Pancreas (tissue), 10 donors: ENCODE measurements around the gene ACTMAP. TPM values are rescaled to one million over a fixed set of nuclear protein-coding genes. Genes with fewer than 3 reads are reported as not detected.
A peak's percentile ranks its signal among the peaks of the same experiment; 100 is the strongest.

Experiments used
- ATAC-seq, 4 donors: fragments of 200-7000 bp; cut with Tn5 transposase; one replicate each; pipeline versions ENCODE4 v1.8.0 to v1.9.1; 2020; ENCODE audit warnings: mild to moderate bottlenecking in 4 of 4, moderate library complexity in 4 of 4
- DNase-seq, 6 donors: peaks; one replicate each; pipeline ENCODE4 v3.0.0-alpha.2; 2020
- FAIRE-seq: peaks from 2 replicates; lab custom pipeline; 2012; peaks lifted over from hg19 to GRCh38; lab: Jason Lieb, UNC
- H3K27ac ChIP-seq, 4 donors: fragments of 200-600 bp; sonication (generic); 1 replicate in 3 of 4; 2 replicates in 1 of 4; pipeline versions ENCODE4 v1.5.0 to v1.8.0; 2020
- H3K27me3 ChIP-seq, 4 donors: fragments of 200-600 bp; one replicate each; pipeline ENCODE4 v1.8.0; 2021
- H3K36me3 ChIP-seq, 3 donors: fragments of 200-600 bp; sonication (generic) in 1 of 3; one replicate each; pipeline versions ENCODE4 v1.5.0 to v1.8.0; 2020 to 2021
- H3K4me1 ChIP-seq, 3 donors: fragments of 200-600 bp; one replicate each; pipeline ENCODE4 v1.8.0; 2021
- H3K4me3 ChIP-seq, 4 donors: fragments of 200-600 bp; sonication (generic) in 2 of 4; one replicate each; pipeline versions ENCODE4 v1.5.0 to v1.8.0; 2020 to 2021
- H3K9me3 ChIP-seq, 4 donors: fragments of 200-600 bp; one replicate each; pipeline ENCODE4 v1.8.0; 2021
- WGBS, 2 donors: extraction: QIAGEN DNeasy Blood & Tissue Kit; methylation state at CpG; one replicate each; pipeline ENCODE4 v1.1.7; 2013; 5-methylcytosine and 5-hydroxymethylcytosine counted together
- intact Hi-C, 3 donors: fragments of 100-400 bp; cut with DNase I; formaldehyde crosslinking; loops; one replicate each; pipeline versions ENCODE4 v1.11.1 to v1.14.2; 2022
- polyA plus RNA-seq, 2 donors: library from polyadenylated mRNA; stranded (reverse); fragments of 200-250 nt; gene quantifications; one replicate each; pipeline ENCODE4 v1.2.3, GENCODE V29; 2013
- total RNA-seq, 6 donors: library from RNA; stranded (reverse); fragmentation: NEBNext Ultra II Directional in 4 of 6; extraction: Animal tissue kit (Norgen Biotek cat#: 25700) in 4 of 6; gene quantifications; one replicate each; pipeline versions ENCODE4 v1.2.1 to v1.2.4, GENCODE V29; 2021 to 2023
- TF ChIP-seq, protein P1 (sequence below), 4 donors: fragments of 200-600 bp; sonication (generic) in 3 of 4; IDR thresholded peaks; one replicate each; pipeline versions ENCODE4 v1.5.0 to v1.8.0; 2021; ENCODE audit warnings: antibody characterized with exemption in 4 of 4
- donor health status: healthy with polysubstance abuse.
- donor health status: DM: no; HTN: no; CAD: no; lungs with moderate emphysema.
- donor health status: DM: no; HTN: no; CAD: no.
- donor health status: control.
- donor health status: control.
- donor health status: Bipolar disorder and iron deficiency.
- donor health status: DM: yes; HTN: yes; CAD: no.
- donor health status: DM: no; HTN: no; CAD: no.
- donor health status: DM: no; HTN: no; CAD: no.
- donor health status: DM: yes; HTN: yes; CAD: no.

The ACTMAP gene
- total and polyA plus RNA-seq, 8 donors: 3.2 to 10.1 (median 4.5) TPM

DNA sequence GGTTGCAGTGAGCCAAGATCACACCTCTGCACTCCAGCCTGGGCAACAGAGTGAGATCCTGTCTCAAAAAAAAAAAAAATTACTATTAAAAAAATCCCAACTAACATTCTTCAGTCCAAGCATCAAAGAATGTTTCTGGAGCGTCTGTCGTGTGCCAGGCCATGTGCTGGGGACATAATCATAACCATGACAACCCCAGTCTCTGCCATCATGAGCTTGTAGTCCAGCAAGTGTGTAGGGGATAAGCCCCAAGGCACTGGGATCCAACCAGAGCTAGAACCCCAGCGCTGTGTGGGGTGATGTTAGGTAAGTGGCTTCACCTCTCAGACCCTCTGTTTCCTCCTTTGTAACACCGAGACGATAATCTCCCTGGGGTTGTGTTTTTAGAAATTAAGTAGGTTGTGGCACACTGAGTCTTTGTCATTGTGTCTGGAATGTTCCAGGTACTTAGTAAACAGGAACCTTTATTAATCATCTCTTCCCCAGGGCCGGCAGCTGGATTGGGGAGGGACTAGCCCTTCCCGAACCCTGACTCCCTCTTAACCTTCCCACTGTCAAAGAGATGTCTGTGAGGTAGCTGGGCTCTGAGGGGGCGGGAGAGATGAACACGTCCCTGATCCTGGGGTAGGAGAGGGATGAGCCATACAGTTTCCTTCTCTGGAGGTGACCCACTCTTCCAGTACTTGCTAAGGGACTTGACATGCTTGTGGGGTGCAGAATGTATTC is 28.2 kb downstream of the ACTMAP start:
- H3K36me3 ChIP-seq: peaks cover 0 to 20% (median 5%) of the 10 kb centered on the region in 3 donors
- 57 to 66% methylated on average over 9 of the region's 9 CpGs for WGBS, 2 donors
- H3K4me1 ChIP-seq: peaks cover 16 to 26% (median 17%) of the 10 kb centered on the region in 3 donors

DNA sequence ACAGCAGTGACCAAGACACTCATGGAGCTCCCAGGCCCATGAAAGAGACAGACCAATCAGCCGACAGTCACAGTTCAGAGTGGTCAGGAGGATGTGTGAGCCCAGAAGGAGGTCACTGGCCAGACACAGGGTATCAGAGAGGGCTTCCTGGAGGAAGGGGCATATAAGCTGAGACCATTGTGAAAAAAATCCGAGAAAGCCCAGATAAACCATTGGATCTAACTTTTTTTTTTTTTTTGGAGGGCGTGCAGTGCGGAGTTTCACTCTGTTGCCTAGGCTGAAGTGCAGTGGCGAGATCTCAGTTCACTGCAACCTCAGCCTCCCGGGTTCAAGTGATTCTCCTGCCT is 29.2 kb downstream of the ACTMAP start:
- ATAC-seq (no peak), DNase-seq (no peak), FAIRE-seq (no peak)
- H3K4me3 ChIP-seq: peak overlapping the region in 2 of 4 donors; percentile 62 to 86
- intact Hi-C loops: no loop called here
- H3K9me3 ChIP-seq: no peaks in the 10 kb centered on the region
- H3K4me1 ChIP-seq: peaks cover 18 to 26% (median 19%) of the 10 kb centered on the region in 3 donors
- TF ChIP-seq, protein P1, sequence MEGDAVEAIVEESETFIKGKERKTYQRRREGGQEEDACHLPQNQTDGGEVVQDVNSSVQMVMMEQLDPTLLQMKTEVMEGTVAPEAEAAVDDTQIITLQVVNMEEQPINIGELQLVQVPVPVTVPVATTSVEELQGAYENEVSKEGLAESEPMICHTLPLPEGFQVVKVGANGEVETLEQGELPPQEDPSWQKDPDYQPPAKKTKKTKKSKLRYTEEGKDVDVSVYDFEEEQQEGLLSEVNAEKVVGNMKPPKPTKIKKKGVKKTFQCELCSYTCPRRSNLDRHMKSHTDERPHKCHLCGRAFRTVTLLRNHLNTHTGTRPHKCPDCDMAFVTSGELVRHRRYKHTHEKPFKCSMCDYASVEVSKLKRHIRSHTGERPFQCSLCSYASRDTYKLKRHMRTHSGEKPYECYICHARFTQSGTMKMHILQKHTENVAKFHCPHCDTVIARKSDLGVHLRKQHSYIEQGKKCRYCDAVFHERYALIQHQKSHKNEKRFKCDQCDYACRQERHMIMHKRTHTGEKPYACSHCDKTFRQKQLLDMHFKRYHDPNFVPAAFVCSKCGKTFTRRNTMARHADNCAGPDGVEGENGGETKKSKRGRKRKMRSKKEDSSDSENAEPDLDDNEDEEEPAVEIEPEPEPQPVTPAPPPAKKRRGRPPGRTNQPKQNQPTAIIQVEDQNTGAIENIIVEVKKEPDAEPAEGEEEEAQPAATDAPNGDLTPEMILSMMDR (IDR thresholded peaks at IDR 0.05): no peak
- 83 to 87% methylated on average over 6 of the region's 6 CpGs for WGBS, 2 donors
- peak overlapping the region in 3 of 4 donors; percentile 46 to 97 (median 93) for H3K27ac ChIP-seq
- H3K27me3 ChIP-seq: no peaks in the 10 kb centered on the region
- H3K36me3 ChIP-seq: peaks cover 0 to 11% (median 5%) of the 10 kb centered on the region in 3 donors

More for the DNA sequence above, 28.2 kb downstream of the ACTMAP start:
- H3K27ac ChIP-seq: peak overlapping the region in 3 of 4 donors; percentile 2 to 25 (median 24)
- TF ChIP-seq, protein P1 (IDR thresholded peaks at IDR 0.05): no peak
- H3K4me3 ChIP-seq: no peak overlapping the region
- H3K9me3 ChIP-seq: no peaks in the 10 kb centered on the region
- intact Hi-C loops: no loop called here
- ATAC-seq (no peak), FAIRE-seq (no peak), DNase-seq (no peak)
- no peaks in the 10 kb centered on the region for H3K27me3 ChIP-seq

DNA sequence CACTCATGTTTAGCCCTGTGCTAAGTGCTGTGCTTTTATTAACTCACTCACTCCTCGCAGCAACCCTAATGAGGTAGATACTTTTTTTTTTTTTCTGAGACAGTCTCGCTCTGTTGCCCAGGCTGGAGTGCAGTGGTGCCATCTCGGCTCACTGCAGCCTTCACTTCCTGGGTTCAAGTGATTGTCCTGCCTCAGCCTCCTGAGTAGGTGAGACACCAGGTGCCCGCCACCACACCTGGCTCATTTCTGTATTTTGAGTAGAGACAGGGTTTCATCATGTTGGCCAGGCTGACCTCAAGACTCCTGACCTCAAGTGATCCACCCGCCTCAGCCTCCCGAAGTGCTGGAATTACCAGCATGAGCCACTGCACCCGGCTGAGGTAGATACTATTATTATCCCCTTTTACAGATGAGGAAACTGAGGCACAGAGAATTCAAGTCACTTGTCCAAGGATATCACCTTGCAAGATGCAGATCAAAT is 30.8 kb downstream of the ACTMAP start:
- Histone ChIP-seq H3K4me1 (peaks cover 21 to 26% (median 22%) of the 10 kb centered on the region in 3 donors), H3K36me3 (no peaks in the 10 kb centered on the region), H3K9me3 (no peaks in the 10 kb centered on the region), H3K27me3 (no peaks in the 10 kb centered on the region), H3K4me3 (peak overlapping the region; percentile 62 to 86 (median 69)), H3K27ac (peak overlapping the region; percentile 92 to 97 (median 94))
- 26 to 31% methylated on average over 7 of the region's 7 CpGs for WGBS, 2 donors
- DNase-seq (no peak), FAIRE-seq (no peak), ATAC-seq (no peak)
- TF ChIP-seq, protein P1 (IDR thresholded peaks at IDR 0.05): no peak
- intact Hi-C loops: no loop called here

DNA sequence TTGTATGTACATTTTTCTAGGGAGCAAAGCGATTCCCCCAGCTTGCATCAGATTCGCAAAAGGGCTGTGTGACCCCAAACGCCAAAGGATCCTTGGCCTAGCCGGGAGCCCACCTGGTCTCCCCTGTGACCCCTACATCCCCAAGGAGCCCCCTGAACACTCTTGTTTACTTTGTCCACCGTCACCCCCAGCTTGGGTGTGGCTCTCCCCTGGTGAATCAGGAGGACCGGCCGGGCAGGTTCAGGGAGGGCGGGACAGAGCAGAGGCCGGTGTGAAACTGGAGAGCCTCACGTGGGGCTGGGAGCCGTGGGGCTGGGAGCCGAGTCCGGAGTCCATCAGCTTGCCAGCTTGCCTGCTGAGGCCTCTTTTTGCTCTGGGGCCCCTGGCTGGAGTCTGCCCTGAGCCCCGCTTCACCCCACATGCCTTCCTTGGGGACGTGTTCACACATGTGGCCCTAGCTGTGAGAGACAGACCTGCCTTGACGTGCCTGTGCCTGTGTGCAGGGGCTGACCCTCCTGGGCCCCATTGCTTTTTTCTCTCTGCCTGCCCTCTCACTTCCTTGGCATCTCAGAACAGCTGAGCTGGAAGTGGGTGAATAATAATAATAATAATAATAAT is 31.4 kb downstream of the ACTMAP start:
- peaks cover 21 to 26% (median 22%) of the 10 kb centered on the region in 3 donors for H3K4me1 ChIP-seq
- ATAC-seq: peak; percentile 30 to 55 (median 42)

More for the DNA sequence above, 31.4 kb downstream of the ACTMAP start:
- DNase-seq (peak; percentile 79 to 95 (median 87)), FAIRE-seq (no peak)
- intact Hi-C loops: no loop called here
- TF ChIP-seq, protein P1 (IDR thresholded peaks at IDR 0.05): no peak
- no peaks in the 10 kb centered on the region for H3K27me3 ChIP-seq
- WGBS, 2 donors: 2 to 3% methylated on average over 12 to 16 of the region's 16 CpGs
- H3K36me3 ChIP-seq: no peaks in the 10 kb centered on the region
- H3K9me3 ChIP-seq: no peaks in the 10 kb centered on the region
- H3K27ac ChIP-seq: peak overlapping the region; percentile 92 to 97 (median 94)
- H3K4me3 ChIP-seq: peak overlapping the region; percentile 62 to 86 (median 69)
